LHCN-M2 (cell line): ENCODE measurements around the gene RING1. TPM values are rescaled to one million over a fixed set of nuclear protein-coding genes. Genes with fewer than 3 reads are reported as not detected.

Source experiments
- DNase-seq: peaks from one replicate; pipeline ENCODE4 v3.0.0-alpha.2; 2012; ENCODE audit warnings: low read depth
- total RNA-seq: library from RNA; depleted of rRNA; stranded (reverse); fragments of >200 nt; gene quantifications from 2 replicates; pipeline ENCODE4 v1.2.3, GENCODE V29; 2014

Gene RING1
- total RNA-seq, 1 experiment from 2014 or later = 22.2 TPM

DNA sequence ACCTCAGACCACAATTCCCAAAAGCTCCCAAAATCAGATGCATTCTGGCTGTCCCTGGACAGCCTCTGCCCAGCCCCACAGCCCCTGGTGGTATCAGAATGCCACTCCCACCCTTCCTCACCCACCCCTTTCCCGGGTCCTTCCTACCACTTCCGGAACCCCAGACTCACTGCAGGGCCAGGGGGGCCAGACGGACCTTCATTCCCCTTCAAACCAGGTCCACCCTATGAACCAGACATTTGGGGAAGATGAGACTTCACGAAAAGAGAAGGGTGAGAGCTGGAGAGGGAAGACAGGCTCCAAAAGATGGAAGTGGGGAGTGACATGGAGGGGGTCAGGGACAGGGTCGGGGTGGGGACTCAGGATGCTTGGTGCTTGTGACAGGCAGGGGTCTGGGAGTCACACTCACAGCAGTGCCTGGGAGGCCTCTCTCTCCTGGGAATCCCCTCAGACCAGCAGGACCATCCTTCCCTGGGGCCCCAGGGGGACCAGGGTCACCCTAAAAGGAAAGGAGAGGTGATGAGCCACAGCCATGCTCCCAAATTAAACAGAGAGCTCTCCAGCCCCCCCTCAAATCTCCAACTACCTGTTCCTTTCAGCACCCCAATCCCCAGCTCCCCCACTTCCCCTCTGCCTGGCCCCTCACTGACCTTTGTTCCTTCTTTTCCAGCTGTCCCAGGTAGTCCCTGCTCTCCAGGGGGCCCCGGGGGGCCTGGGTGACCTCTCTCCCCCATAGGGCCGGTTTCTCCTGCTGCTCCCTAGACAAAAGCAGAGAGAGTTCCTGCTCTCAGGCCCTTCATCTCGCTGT is 36.2 kb upstream of the RING1 start:
- no peak for DNase-seq

DNA sequence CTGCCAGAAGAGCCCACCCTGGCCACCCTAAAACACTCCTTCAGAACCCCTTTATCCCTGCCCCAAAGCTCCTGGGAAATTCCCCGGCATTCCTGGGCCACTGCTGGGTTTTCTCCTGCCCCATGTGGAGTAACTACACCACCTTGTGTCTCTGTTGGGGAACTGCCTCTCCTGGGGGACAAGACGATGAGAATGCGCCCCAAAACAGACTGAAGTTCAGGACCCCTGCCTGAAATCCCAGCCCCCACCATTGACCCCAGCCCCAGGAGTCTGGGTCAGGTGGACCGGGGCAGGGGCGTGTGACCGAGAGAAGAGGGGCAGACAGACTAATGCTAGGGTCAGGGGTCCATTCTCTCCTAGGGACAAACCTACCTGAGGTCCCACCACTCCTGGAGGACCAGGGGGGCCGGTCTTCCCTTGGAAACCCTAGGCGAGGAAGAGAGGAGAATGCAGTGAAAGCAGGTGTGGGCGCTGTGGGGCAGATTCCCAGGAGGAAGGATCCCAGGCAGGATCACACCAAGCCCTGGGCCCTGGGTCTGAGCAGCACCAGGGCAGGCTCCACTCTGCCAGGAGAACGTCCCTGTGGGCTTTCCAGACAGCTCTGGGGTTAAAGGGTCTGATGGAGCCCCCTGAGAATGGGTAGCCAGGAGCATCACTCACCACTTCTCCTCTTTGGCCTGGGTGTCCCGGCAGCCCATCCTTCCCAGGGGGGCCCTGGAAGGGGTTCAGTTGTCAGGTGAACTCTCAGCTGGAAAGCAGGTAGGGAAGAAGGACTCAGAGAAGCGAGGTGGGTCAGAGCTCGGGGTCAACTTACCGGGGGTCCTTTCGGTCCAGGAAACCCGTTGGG is 35.4 kb upstream of the RING1 start:
- DNase-seq = peak; percentile 39

DNA sequence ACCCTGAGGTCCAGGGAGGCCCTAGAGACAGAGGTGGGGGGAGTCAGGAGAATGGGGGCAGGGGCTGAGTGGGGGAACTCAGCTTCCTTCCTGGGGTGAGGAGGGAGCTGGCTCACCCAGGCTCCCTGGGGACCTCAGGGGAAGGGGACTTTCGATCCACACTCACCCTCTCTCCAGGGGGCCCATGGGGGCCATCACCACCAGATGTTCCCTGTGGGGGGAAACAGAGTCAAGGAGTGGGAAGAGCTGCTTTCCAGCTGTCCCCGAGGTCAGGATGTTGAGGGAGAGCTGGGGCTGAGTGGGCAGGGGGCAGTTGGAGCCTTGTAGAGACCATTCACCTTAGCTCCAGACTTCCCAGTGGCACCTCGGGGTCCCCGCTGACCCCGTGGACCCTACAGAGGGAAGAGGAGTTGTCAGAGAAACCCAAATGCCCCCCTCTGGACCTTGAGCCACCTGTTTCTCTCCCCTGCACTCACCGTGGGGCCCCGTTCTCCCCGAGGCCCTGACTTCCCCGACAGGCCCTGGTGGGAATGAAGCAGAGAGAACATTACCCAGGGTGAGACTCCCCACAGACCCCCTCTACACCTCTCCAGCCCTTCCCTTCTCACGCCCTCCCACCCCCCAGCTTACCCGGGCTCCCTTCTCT is 34.6 kb upstream of the RING1 start:
- no peak for DNase-seq

DNA sequence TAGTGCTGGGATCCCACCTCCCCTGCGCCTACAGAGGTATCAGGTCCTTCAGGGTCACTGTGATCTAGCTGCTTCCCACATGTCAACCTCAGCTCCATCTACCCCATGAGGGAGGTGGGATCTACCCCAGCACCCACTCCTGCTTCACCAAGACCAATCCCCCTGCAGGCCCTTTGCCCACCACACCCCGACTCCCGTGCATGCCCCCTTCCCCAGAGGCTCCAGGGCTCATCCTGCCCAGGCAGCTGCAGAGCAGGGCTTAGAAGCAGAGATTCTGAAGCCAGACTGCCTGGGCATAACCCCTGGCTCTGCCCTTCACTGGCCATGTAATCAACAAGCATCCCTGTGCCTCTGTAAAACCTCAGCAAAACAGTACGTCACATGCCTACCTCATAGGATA is 33.5 kb upstream of the RING1 start:
- no peak for DNase-seq

DNA sequence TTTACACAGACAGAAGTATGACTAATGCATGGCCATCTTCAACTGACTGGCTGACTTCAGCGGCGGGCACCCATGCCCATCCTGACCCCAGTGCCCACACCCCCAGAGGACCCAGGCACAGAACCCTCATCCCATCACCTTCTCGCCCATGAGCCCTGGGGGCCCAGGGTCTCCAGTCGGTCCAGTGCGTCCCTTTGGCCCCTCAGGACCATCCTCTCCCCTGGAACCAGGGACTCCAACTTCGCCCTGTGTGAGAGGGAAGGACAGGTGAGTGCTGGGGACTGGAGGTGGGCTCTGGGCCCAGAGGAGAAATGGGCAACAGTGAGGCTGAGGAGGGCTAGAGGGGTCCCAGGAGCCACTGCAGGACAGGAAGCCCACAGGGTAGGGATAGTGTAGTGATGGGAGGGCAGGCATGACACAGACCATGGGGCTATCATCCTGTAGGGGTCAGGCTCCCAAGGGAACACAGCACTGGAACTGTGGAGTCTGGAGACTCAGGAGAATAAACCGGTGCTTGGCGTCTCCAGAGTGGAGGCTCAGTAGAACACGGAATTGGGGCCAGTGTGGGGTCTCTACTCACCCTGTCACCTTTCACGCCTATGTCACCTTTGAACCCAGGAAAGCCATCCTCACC is 32.7 kb upstream of the RING1 start:
- no peak for DNase-seq

DNA sequence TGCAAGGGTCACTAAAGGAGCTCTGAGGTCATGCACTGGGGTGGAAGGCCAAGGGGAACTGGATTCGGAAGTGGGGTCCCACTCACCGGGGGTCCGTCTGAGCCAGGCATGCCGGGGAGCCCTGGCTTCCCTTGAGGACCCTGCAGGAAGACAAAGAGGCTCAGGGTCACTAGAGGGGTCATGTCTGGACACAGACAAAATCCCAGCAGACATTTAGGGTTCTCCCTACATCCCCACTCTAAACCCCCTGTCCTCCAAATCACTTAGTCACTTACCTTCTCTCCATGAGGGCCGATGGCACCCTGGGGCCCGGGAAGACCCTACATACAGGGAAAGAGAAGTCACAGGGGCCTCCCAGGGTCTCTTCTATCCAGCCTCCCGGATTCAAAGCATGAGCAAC is 31.4 kb upstream of the RING1 start:
- DNase-seq = no peak

DNA sequence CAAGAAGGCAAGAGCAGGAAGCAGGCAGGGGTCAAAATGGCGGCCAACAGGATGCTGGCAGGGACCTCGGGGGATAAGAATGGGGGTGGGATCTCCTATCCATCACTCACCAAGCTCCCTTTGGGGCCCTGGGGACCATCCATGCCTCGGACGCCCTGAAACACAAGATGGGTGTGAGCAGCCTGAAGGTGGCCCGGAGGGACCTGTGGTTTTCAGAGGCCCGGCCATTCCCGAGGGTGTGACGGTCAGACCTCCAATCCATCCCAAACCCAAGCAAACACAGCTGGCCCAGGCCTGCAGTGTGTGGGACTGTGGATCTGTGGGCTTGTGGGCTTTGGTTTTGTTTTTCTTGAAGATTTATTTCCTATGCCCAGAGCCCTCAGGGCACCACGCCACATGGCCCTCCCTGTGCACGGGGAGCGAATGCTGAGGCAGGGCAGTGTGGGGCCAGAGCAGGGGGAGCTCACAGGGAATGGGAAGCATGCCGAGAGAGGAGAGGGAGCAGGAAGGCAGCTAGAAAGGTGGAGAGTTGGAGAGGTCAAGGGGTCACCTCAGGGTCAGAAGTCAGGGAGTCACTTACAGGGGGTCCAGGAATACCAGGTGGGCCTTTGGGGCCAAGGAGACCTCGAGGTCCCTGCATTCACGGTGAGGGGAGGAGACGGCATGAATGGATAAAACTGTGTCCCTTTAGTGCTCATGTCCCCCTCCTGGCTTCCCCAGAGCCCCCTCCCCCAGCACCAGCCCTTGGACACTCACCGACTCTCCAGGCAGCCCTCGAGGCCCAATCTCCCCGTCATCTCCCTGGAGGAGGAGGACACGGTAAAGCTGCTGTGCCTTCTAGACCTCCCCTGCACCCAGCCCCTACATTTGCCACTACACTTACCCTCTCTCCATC is 30.5 kb upstream of the RING1 start:
- DNase-seq = no peak

DNA sequence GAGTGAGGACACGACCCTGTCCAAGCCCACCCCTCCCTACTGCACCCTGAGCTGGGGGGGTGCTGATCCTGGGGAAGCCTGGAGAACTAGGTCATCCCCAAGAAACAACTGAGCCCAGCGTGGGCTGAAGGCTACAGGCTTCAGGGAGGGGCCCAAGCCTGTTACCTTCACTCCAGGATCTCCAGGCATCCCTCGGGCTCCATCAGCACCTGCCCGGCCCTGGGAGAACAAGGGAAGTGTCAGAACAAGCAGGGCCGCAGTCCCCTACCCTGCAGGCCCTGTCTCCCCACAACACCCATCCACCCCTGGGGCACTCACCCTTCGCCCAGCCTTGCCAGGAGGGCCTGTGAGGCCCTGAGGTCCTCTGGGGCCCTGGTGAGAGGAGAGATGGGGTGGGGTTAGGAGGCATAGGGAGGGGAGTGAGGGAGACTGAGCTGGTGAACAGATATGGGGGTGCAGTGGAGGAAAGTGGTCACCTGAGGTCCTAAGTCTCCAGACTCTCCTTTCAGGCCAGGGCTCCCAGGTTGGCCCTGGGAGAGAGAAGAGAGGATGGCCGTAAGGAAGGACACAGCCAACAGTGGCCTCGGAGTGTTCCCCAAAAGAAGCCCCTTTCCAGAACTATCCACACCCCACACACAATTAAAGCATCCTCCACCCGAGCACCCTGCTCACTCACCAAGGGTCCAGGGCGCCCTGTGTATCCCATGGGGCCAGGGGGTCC is 29.4 kb upstream of the RING1 start:
- DNase-seq = no peak

DNA sequence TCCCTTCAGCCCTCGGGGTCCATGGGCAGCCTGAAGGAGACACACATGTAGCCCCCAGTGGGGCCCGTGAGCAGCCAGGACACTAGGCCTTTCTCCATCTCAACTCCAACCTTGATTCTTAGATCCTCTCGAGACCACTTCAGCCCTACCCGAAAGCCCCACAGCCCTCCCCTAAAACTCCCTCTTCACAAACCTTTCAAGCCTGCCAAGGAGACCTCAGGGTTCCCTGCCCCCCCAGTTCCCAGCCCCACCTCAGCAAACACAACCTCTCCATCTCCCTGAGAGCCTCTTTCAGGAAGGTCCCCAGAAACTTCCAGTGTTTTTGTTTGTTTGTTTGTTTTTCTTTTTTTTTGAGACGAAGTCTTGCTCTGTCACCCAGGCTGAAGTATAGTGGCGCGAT is 27.2 kb upstream of the RING1 start:
- no peak for DNase-seq

DNA sequence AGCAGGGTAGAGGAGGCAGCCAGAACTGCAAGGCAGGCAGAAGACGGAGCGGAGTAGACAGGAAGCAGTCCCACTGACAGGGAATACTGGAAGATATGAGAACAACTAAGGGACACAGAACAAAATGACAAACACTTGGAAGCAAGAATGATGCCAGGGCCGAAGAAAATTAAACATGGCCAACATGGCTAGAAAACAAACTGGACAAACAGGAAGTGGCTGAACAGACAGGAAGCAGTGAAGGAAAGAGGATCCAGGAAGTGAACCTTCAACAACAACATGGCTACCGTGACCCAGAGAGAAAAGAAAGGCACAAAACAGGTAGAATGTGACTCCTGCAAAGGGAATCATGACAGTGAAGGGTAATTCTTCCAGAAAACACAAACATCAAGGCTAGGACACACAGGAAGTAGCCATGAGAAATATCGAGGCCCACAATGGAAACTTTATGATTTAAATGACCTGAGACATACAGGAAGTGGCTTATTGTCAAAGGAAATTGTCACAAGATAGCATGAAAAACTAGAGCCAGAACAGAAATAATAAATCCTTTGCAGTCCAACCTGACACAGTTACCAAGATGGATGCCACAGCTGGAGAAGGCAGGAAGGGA is 25.1 kb upstream of the RING1 start:
- no peak for DNase-seq

DNA sequence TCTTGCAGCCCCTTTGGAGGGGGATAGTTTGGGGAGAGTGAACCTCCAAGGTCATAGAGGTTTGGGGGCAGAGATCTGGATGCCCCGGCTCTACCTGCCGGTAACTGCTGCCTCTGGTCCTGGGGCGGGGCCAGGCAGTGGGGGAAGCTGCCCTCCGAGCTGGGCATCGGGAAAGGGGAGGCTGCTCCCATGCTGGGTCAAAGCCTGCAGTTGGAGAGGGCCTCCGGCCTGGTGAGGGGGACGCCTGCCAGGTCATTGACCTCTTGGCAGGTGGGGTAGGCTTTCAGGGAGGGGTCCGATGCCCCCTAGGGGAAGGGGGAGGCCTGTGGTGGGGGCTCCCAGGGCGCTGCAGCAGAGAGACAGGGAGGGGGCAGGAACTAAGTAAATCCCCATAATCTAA is 23.1 kb upstream of the RING1 start:
- no peak for DNase-seq

DNA sequence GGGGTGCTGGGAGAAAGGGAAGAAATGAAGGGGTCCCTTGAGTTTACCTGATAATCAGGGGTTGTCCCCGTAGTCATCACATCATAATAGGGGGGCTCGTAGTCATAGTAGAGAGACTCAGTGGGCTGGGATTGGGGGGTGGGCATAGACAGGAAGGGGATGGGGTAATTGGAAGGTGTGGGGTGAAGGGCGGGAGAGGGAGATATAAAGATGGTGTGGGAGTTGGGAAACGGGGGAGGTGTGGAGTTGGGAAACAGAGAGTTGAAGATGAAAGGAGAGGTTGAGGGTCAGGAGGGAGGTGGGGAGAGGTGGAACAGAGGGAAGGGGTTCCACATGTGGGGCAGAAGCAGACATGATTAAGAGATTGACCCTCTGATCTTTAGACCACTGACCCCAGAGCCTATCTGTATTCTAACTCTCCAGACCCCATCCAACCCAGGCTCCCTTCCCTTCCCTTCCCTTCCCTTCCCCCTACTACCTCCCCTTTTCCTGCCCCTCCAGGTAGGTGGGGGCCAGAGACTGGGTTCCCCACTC is 22.6 kb upstream of the RING1 start:
- no peak for DNase-seq

DNA sequence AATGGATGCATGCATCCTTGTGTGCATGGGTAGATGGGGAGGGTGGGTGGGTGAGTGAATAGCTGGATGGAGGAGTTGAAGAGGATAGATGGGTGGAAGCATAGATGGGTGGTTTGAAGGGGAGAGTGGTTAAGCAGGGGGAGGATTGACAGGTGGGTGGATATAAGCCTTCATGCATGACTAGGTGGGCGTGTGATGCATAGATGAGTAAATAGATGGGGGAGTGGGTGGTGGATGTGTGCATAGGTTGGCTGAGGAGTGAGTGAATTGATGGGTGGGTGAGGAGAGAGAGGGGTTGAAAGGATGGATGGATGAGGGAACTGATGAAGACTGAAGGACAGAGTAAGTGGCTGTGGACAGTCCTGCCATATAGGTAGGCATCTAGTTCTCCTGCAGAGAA is 20.5 kb upstream of the RING1 start:
- no peak for DNase-seq

DNA sequence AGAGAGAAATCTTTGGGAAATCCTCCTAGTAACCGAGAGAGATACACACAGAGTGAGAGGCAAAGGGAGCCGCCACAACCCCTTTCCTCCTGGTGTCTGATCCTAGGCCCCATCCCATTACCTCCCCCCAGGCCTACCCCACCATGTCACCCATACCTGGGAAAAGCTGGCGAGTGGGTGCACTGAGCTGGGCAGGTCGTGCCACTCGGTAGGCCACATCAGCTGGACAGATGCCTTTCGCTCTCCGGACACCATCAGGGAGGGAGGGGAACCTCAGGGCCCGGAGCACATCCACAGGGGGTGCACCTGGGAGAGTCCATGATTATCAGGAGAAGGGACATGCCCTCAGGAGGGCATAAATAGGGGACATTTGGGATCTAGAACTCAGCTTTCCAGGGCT is 19.1 kb upstream of the RING1 start:
- no peak for DNase-seq

DNA sequence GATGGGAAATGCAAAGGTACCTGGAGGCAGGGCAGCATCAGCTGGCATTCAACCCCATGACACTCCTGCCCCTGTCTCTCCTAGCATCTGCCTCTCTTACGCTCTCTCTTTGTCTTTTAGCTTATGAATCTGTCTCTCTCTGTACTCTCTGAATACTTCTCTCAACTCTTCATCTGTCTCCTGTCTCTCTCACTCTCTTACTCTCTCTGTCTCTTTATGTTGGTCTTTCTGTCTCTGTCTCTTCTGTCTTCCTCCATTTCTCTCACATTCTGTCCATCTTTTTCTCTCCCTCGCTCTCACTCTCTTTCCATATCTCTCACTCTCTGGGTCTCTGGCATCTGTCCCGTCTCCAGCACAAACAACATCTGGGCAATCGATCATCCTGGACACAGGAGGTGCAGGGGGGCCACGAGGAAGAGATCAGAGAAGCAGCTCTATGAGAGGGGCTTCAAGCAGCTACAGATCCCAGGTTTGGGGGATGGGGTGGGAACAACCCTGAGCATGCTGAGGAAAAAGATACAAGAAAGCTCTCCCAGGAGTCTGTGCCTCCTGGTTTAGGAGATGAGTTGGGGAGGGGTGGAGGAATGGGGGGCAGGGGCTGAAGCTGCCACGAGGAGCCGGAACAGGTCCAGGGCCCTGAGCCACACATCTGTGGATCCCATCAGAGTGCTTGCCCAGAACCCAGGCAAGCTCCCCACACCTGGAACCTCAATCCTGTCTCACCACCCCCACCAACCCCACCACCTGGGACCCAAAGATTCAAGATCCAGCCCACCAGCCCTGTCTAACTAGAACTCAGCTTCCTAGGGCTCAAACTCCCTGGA is 18.5 kb upstream of the RING1 start:
- DNase-seq = no peak

DNA sequence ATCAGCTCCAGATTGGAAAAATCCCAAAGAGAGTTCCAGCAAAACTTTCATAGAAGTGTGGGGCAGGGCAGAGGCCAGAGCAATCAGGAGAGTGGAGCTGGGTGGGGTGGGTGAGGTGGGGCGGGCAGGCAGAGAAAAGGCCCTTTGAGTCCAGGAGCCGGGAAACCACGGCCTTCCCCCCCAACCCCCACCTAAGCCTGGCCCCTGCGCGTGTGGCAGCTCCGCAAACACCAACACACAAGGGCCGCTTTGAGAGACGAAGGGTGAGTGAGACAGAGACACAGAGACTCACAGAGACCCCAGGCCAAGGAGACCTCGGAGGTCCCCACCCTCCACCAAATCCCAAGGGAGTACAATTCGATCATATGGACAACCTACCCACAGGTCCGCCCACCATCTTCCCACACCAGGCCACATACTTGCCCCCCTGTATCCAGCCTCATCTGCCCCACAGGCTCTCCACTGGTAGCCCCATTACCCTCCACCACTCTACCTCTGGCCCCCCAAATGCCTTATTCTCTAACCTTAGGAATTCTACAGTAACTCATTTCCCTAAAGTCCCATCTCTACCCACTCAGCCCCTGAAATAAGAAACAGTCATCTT is 17.7 kb upstream of the RING1 start:
- no peak for DNase-seq

DNA sequence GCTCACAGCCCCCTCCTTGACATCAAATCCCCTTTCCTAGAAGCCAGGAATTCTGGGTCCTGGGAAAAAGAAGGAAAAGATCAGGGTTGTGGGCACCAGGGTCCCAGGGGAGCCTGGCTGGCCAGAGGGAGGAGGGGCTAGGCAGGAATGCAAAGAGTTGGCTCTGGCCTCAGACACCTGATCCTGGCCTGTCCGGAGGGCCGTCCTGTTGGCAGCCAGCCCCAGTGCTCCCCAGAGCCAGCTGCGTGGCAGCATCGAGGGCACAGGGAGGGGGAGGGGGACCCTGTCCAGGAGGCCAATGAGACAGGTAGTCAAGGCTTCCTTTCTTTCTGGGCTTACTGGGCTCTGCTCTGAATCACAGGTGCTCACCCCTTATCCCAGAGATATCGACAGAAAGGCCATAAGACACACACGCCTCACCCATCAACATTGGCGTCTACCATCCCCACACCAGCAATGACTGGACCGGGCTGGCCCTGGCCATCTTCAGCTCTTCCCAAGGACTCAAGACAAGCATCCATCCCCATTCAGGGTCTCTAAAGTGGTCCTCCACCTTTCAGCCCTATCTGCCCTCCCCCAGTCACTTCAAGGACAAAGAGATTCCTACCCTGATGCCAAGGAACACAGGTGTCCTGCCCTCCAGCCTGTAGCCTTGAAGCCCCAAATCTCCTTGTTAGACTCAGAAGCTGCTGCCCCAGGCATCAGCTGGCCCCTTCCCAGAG is 16.8 kb upstream of the RING1 start:
- DNase-seq = peak; percentile 48
